ENCODE results near the gene TMPRSS5. TPM values are rescaled to one million over a fixed set of nuclear protein-coding genes. Genes with fewer than 3 reads are reported as not detected.

TMPRSS5 gene
- total and polyA plus RNA-seq, 2 of the 8 experiments (the other 6 are each of a cell fraction or from before 2014, with no cell fraction given): 0.54 to 0.78 TPM

DNA sequence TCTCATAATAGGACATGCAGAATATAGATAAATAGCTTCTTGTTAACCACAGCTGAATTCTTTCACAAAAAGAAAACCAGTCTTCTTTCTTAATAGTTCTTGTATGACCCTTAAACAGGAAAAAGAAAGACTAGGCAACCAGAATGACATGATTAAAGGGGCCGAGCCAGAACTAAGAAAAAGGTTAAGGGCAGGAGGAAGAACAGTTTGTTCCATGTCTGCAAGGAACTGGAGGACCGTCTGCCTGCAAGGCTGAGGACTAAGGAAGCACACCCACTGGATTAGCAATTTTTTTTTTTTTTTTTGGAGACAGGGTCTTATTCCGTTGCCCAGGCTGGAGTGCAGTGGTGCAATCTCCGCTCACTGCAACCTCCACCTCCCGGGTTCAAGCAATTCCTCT is 26.0 kb upstream of the TMPRSS5 start:
- 76% methylated on average over 4 of the region's 5 CpGs; no CpG with 5 or more reads in 1 of the 2 experiments for WGBS, 2 experiments (ENCODE audit: extremely low coverage in 1 of 2, insufficient coverage in 1 of 2, insufficient read length in 1 of 2, insufficient replicate concordance in 2 of 2, low coverage in 1 of 2, low lambda C conversion rate in 2 of 2, missing lambda C conversion rate in 1 of 2)

More for the DNA sequence above, 26.0 kb upstream of the TMPRSS5 start:
- no peak for FAIRE-seq
- no peaks in the 10 kb centered on the region for H3K79me1 ChIP-seq (ENCODE audit: low read depth, low read length)
- H4K8ac ChIP-seq (ENCODE audit: extremely low read depth, insufficient read depth, low read length): no peak overlapping the region
- no peak overlapping the region for H3K4me3 ChIP-seq (ENCODE audit: extremely low read depth in 1 of 4, insufficient read depth in 2 of 4, low read depth in 3 of 4, low read length in 4 of 4)
- no peak for DNase-seq (ENCODE audit: low read depth in 1 of 2, low spot score in 2 of 2)
- no peak for TF ChIP-seq JUN (IDR thresholded peaks at IDR 0.05; ENCODE audit: low read depth, low read length)
- TF ChIP-seq, protein P1, sequence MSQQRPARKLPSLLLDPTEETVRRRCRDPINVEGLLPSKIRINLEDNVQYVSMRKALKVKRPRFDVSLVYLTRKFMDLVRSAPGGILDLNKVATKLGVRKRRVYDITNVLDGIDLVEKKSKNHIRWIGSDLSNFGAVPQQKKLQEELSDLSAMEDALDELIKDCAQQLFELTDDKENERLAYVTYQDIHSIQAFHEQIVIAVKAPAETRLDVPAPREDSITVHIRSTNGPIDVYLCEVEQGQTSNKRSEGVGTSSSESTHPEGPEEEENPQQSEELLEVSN (IDR thresholded peaks at IDR 0.05): no peak
- TF ChIP-seq, protein P2, sequence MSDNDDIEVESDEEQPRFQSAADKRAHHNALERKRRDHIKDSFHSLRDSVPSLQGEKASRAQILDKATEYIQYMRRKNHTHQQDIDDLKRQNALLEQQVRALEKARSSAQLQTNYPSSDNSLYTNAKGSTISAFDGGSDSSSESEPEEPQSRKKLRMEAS (IDR thresholded peaks at IDR 0.05): no peak
- no peak for TF ChIP-seq GTF2F1 (IDR thresholded peaks at IDR 0.05; ENCODE audit: borderline replicate concordance, low read depth, low read length)
- no peak for TF ChIP-seq MAFK (IDR thresholded peaks at IDR 0.05; ENCODE audit: low read depth, low read length)
- no peak for TF ChIP-seq BCL11A (IDR thresholded peaks at IDR 0.05; ENCODE audit: low read depth in 2 of 2, low read length in 2 of 2)
- TF ChIP-seq RAD21 (IDR thresholded peaks at IDR 0.05 in 1 of 2, conservative IDR thresholded peaks at IDR 0.05 in 1 of 2; ENCODE audit: low read depth in 2 of 2, low read length in 2 of 2): no peak
- TF ChIP-seq SRF (IDR thresholded peaks at IDR 0.05; ENCODE audit: low read depth, low read length): no peak
- no peak for TF ChIP-seq SP1 (IDR thresholded peaks at IDR 0.05; ENCODE audit: low read depth, low read length)
- no peak for TF ChIP-seq NANOG (IDR thresholded peaks at IDR 0.05; ENCODE audit: insufficient read depth, low read depth, low read length, poor library complexity, severe bottlenecking)
- H3K9me3 ChIP-seq (ENCODE audit: insufficient read depth in 2 of 2, low read depth in 1 of 2, low read length in 1 of 2): no peaks in the 10 kb centered on the region
- no peak overlapping the region for H3K4me2 ChIP-seq (ENCODE audit: insufficient read depth in 1 of 2, low read depth in 2 of 2, low read length in 2 of 2)
- H3K4ac ChIP-seq (replicated peaks; ENCODE audit: insufficient read length, low read depth, low read length): no peak overlapping the region
- H2AK5ac ChIP-seq (ENCODE audit: low read depth, low read length): no peak overlapping the region
- H2BK12ac ChIP-seq (ENCODE audit: low read depth, low read length): no peak overlapping the region
- H3K36me3 ChIP-seq (ENCODE audit: control insufficient read depth in 2 of 4, insufficient read depth in 4 of 4, low read length in 3 of 4): peaks cover 0 to 31% (median 22%) of the 10 kb centered on the region in 4 experiments; a peak in 7 of 8 replicates
- H4K91ac ChIP-seq (replicated peaks; ENCODE audit: insufficient read length, low read length): no peak overlapping the region
- H3K23ac ChIP-seq (ENCODE audit: insufficient read length): no peak overlapping the region
- no peak overlapping the region for H3K18ac ChIP-seq (ENCODE audit: extremely low read depth, low read length)
- H3K14ac ChIP-seq (ENCODE audit: insufficient read length): no peak overlapping the region
- H3K79me2 ChIP-seq (ENCODE audit: control insufficient read depth in 1 of 2, insufficient read depth in 2 of 2, low read length in 2 of 2): no peaks in the 10 kb centered on the region
- H3K9ac ChIP-seq (replicated peaks in 1 of 4; ENCODE audit: extremely low read depth in 1 of 4, low read depth in 3 of 4, low read length in 3 of 4): no peak overlapping the region
- CTCF ChIA-PET (ENCODE audit: partially characterized antibody): interaction anchor here (0.6 to 5.8 kb wide), 25 partner anchors 9 to 577 kb away, joined by 3 to 64 read pairs (median 4); no protein-coding TSS in a partner anchor
- H2BK5ac ChIP-seq (ENCODE audit: low read depth, low read length): no peak overlapping the region
- no peaks in the 10 kb centered on the region for H4K20me1 ChIP-seq (replicated peaks in 1 of 2; ENCODE audit: control insufficient read depth in 1 of 2, insufficient read depth in 2 of 2, low read length in 2 of 2)
- H2AFZ ChIP-seq (ENCODE audit: low read length): no peak overlapping the region
- no peak overlapping the region for H2BK20ac ChIP-seq (ENCODE audit: low read length)
- POLR2A ChIA-PET (ENCODE audit: partially characterized antibody): no interaction called here
- no peak overlapping the region for H2BK15ac ChIP-seq (ENCODE audit: low read length)
- no peak overlapping the region for H4K5ac ChIP-seq (ENCODE audit: insufficient read length, low read depth, low read length)
- no peak overlapping the region for H3K27ac ChIP-seq (ENCODE audit: low read depth, low read length)
- no peak overlapping the region for H3K56ac ChIP-seq (replicated peaks; ENCODE audit: insufficient read length, low read depth, low read length)
- H3K4me1 ChIP-seq (replicated peaks in 1 of 4; ENCODE audit: control insufficient read depth in 3 of 4, insufficient read depth in 4 of 4, low read length in 3 of 4): no peaks in the 10 kb centered on the region
- no peaks in the 10 kb centered on the region for H3K23me2 ChIP-seq (ENCODE audit: low read depth, low read length)
- no peaks in the 10 kb centered on the region for H3K27me3 ChIP-seq (replicated peaks in 1 of 4; ENCODE audit: control insufficient read depth in 3 of 4, extremely low read depth in 1 of 4, insufficient read depth in 3 of 4, low read length in 3 of 4)
- no peak overlapping the region for H2BK120ac ChIP-seq (replicated peaks; ENCODE audit: low read depth, low read length)
